BE2C (cell line): ENCODE data around the gene SLC38A11.

Experiments used
- DNase-seq: peaks from one replicate; pipeline ENCODE4 v3.0.0-alpha.2; 2020
- H3K27me3 ChIP-seq: fragments of 250-450 bp; sonication (Bioruptor Pico); 2 replicates; pipeline ENCODE4 v1.5.1; 2020; ENCODE audit warnings: mild to moderate bottlenecking
- H3K36me3 ChIP-seq: fragments of 250-450 bp; sonication (Bioruptor Pico); 2 replicates; pipeline ENCODE4 v1.5.1; 2020; ENCODE audit warnings: mild to moderate bottlenecking
- H3K4me1 ChIP-seq: fragments of 250-450 bp; sonication (Bioruptor Pico); 2 replicates; pipeline ENCODE4 v1.5.1; 2020
- H3K4me3 ChIP-seq: 2 replicates; pipeline ENCODE4 v1.5.1; 2011; ENCODE audit warnings: low read depth, low read length
- H3K9me3 ChIP-seq: fragments of 250-450 bp; sonication (Bioruptor Pico); 2 replicates; pipeline ENCODE4 v1.5.1; 2020
- TF ChIP-seq, protein P1 (sequence below): IDR thresholded peaks from 2 replicates; pipeline ENCODE4 v1.5.1; 2012; ENCODE audit warnings: mild to moderate bottlenecking, low read depth, low read length

The SLC38A11 gene

DNA sequence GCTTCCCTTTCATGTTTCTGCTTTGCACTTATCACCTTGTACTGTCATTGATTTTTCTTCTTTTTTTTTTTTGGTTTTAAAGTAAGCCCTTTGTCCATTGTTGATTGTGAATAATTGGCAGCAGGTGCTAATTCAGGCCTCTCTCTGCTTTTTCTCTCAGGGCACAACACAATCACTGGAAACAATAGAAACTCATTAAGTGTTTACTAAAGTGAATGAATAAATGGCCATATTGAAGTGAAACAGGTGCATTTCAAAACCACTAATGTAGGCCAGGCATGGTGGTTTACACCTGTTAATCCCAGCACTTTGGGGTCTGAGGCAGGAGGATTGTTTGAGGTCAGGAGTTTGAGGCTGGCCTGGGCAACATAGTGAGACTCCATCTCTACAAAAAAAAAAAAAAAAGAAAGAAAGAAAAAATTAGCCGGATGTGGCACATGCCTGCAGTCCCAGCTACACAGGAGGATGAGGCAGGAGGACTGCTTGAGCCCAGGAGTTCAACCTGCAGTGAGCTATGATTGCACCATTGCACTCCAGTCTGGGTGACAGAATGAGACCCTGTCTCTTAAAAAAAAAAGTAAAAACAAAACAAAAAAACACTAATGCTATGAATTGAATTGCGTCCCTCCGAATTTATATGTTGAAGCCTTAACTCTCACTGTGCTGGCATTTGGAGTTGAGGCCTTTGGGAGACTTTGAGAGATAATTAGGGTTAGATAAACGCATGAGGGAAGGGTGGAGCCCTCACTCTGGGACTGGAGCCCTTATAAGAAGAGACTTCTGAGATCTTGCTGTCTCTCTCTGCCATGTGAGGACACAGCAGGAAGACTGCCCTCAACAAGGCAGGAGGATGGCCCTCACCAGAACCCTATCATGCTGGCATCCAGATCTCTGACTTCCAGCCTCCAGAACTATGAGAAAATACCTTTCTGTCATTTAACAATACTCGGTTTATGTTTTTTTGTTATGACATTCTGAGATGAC, 19.9 kb downstream of the SLC38A11 start:
- Histone ChIP-seq H3K4me1 (no peaks in the 10 kb centered on the region), H3K9me3 (no peaks in the 10 kb centered on the region), H3K4me3 (no peak overlapping the region), H3K36me3 (no peaks in the 10 kb centered on the region), H3K27me3 (no peaks in the 10 kb centered on the region)
- TF ChIP-seq, protein P1, sequence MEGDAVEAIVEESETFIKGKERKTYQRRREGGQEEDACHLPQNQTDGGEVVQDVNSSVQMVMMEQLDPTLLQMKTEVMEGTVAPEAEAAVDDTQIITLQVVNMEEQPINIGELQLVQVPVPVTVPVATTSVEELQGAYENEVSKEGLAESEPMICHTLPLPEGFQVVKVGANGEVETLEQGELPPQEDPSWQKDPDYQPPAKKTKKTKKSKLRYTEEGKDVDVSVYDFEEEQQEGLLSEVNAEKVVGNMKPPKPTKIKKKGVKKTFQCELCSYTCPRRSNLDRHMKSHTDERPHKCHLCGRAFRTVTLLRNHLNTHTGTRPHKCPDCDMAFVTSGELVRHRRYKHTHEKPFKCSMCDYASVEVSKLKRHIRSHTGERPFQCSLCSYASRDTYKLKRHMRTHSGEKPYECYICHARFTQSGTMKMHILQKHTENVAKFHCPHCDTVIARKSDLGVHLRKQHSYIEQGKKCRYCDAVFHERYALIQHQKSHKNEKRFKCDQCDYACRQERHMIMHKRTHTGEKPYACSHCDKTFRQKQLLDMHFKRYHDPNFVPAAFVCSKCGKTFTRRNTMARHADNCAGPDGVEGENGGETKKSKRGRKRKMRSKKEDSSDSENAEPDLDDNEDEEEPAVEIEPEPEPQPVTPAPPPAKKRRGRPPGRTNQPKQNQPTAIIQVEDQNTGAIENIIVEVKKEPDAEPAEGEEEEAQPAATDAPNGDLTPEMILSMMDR = no peak
- no peak for DNase-seq

- no peak for DNase-seq
- Histone ChIP-seq H3K4me1 (no peaks in the 10 kb centered on the region), H3K27me3 (no peaks in the 10 kb centered on the region), H3K9me3 (no peaks in the 10 kb centered on the region), H3K4me3 (no peak overlapping the region), H3K36me3 (no peaks in the 10 kb centered on the region)
- TF ChIP-seq, protein P1 = no peak
Observed at GRCh38 chr2:164934401-164935117, 20.8 kb downstream of the SLC38A11 start.

DNA sequence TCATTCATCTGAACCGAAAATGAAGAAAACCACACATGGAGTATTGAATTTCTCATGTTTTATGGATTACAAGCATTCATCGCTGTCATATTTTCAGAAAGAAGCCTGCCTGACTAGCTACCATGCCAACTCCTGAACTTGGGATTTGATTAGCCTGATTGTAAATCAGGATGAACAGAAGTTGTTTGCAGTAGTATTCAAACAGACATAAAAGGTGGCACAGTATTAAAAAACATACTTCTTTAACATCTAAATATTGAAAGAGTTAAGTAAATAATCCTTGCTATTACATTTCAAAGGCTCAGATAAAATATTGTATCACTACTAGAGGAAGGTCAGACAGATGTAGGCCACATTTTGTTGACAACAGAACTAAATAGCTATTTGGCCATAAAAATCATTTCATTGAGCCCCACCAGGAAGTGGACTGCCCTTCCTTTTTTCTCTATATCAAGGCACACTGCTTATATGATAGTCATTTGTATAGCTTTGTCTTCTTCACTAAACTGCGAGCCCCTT, 21.6 kb downstream of the SLC38A11 start:
- H3K4me3 ChIP-seq = no peak overlapping the region
- no peaks in the 10 kb centered on the region for H3K36me3 ChIP-seq
- H3K9me3 ChIP-seq = no peaks in the 10 kb centered on the region
- no peaks in the 10 kb centered on the region for H3K27me3 ChIP-seq
- TF ChIP-seq, protein P1 = no peak
- DNase-seq = no peak
- no peaks in the 10 kb centered on the region for H3K4me1 ChIP-seq

- Histone ChIP-seq H3K4me3 (no peak overlapping the region), H3K4me1 (no peaks in the 10 kb centered on the region), H3K36me3 (no peaks in the 10 kb centered on the region), H3K9me3 (no peaks in the 10 kb centered on the region), H3K27me3 (no peaks in the 10 kb centered on the region)
- DNase-seq = no peak
- TF ChIP-seq, protein P1 = no peak
Observed at GRCh38 chr2:164932377-164932776, 22.9 kb downstream of the SLC38A11 start.

DNA sequence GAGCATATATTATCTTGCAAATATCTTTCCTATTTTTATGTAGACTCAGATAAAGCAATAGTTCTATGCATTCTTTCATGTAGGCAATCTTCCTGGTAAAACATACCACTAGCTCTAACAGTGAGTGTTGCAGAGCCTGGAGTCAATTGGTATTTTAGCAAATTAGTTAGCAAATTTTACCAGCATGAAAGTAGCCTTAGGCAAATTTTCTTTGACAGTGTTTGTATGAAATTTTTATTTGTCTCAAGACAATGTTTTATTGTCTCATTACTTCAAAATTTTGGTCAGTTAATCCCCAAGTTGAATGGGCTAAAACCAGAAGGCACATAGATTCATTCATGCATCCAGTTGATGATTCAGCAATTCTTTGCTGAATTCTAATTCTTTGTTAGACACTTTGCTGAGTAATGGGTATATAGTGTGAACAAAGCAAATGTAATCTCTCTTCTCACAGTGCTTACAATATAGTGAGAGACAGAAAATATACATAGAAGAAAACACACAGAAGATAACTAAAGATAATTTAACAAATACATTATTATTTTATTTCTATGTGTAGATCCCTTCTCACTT, 27.1 kb downstream of the SLC38A11 start:
- Histone ChIP-seq H3K36me3 (no peaks in the 10 kb centered on the region), H3K9me3 (no peaks in the 10 kb centered on the region), H3K4me1 (no peaks in the 10 kb centered on the region), H3K27me3 (no peaks in the 10 kb centered on the region), H3K4me3 (no peak overlapping the region)
- DNase-seq = no peak
- TF ChIP-seq, protein P1 = no peak
